HEK293 (cell line): ENCODE measurements around the gene SRGN.

Experiments
- CTCF ChIA-PET: fragments of 350-600 bp; formaldehyde crosslinking; extraction: SDS; loops from one replicate; lab custom pipeline; 2021; ENCODE audit warnings: antibody characterized with exemption; lab: Yijun Ruan, JAX
- POLR2A ChIA-PET: fragments of 300-600 bp; formaldehyde crosslinking; extraction: SDS; loops from one replicate; lab custom pipeline; 2020; ENCODE audit warnings: antibody characterized with exemption, inconsistent platforms; lab: Yijun Ruan, JAX
- H3K27ac ChIP-seq: fragments of 200-500 bp; sonication (Bioruptor generic); 2 replicates; pipeline ENCODE4 v1.5.1; 2014; ENCODE audit warnings: low read depth, low read length, control low read depth, inconsistent platforms; ENCODE audit errors: extremely low read depth
- H3K36me3 ChIP-seq, 2 experiments: fragments of 200-500 bp in 1 of 2; sonication (Bioruptor generic) in 1 of 2; 1 replicate in 1 of 2; 2 replicates in 1 of 2; pipeline ENCODE4 v1.5.1; 2014 to 2017; ENCODE audit warnings: inconsistent platforms in 2 of 2, low read length in 2 of 2; ENCODE audit not compliant: control insufficient read depth in 2 of 2, insufficient read depth in 1 of 2
- H3K4me1 ChIP-seq: fragments of 200-500 bp; sonication (Bioruptor generic); 2 replicates; pipeline ENCODE4 v1.5.1; 2014; ENCODE audit warnings: mild to moderate bottlenecking, low read length, inconsistent platforms; ENCODE audit not compliant: control insufficient read depth, insufficient read depth
- H3K4me3 ChIP-seq: 2 replicates; pipeline ENCODE4 v1.5.1; 2011; ENCODE audit warnings: low read depth, mild to moderate bottlenecking, control low read depth, low read length, moderate library complexity
- H3K9me3 ChIP-seq: fragments of 200-500 bp; sonication (Bioruptor generic); 2 replicates; pipeline ENCODE4 v1.5.1; 2014; ENCODE audit warnings: low read depth, low read length, inconsistent platforms; ENCODE audit not compliant: control insufficient read depth, insufficient read depth
- HOXD13 ChIP-seq: sonication (generic); formaldehyde crosslinking; IDR thresholded peaks from 2 replicates; pipeline ENCODE4 v1.8.0; 2022; ENCODE audit warnings: missing genetic modification reagents, borderline replicate concordance
- KLF16 ChIP-seq: fragments of 450-650 bp; formaldehyde crosslinking; IDR thresholded peaks from 2 replicates; pipeline ENCODE4 v1.5.1; 2017; ENCODE audit warnings: missing biosample characterization, missing genetic modification characterization
- PRDM2 ChIP-seq: fragments of 450-650 bp; formaldehyde crosslinking; IDR thresholded peaks from 2 replicates; pipeline ENCODE4 v1.5.1; 2016; ENCODE audit warnings: missing biosample characterization, missing genetic modification characterization, borderline replicate concordance
- TRIM28 ChIP-seq: IDR thresholded peaks from 2 replicates; pipeline ENCODE4 v1.6.1; 2011; ENCODE audit warnings: low read length, control low read depth, borderline replicate concordance
- ZBTB21 ChIP-seq: fragments of 450-650 bp; formaldehyde crosslinking; IDR thresholded peaks from 2 replicates; pipeline ENCODE4 v1.5.1; 2017; ENCODE audit warnings: missing biosample characterization, missing genetic modification characterization
- ZBTB6 ChIP-seq: fragments of 450-650 bp; formaldehyde crosslinking; IDR thresholded peaks from 2 replicates; pipeline ENCODE4 v1.5.1; 2017; ENCODE audit warnings: missing biosample characterization, missing genetic modification characterization
- ZBTB8A ChIP-seq: fragments of 450-650 bp; formaldehyde crosslinking; IDR thresholded peaks from 2 replicates; pipeline ENCODE4 v1.5.1; 2016; ENCODE audit warnings: missing biosample characterization, missing genetic modification characterization
- ZNF132 ChIP-seq: fragments of 450-650 bp; formaldehyde crosslinking; IDR thresholded peaks from 2 replicates; pipeline ENCODE4 v1.5.1; 2017; ENCODE audit warnings: missing biosample characterization, missing genetic modification characterization, borderline replicate concordance
- ZNF184 ChIP-seq: fragments of 450-650 bp; IDR thresholded peaks from 2 replicates; pipeline ENCODE4 v1.5.1; 2018; ENCODE audit warnings: missing biosample characterization, mild to moderate bottlenecking, missing genetic modification characterization
- ZNF23 ChIP-seq: fragments of 450-650 bp; formaldehyde crosslinking; IDR thresholded peaks from 2 replicates; pipeline ENCODE4 v1.5.1; 2016; ENCODE audit warnings: missing biosample characterization, missing genetic modification characterization, borderline replicate concordance
- ZNF350 ChIP-seq: fragments of 450-650 bp; formaldehyde crosslinking; IDR thresholded peaks from 2 replicates; pipeline ENCODE4 v1.5.0; 2017; ENCODE audit warnings: missing biosample characterization, mild to moderate bottlenecking, missing genetic modification characterization
- ZNF510 ChIP-seq: fragments of 450-650 bp; formaldehyde crosslinking; IDR thresholded peaks from 2 replicates; pipeline ENCODE4 v1.5.1; 2018; ENCODE audit warnings: mild to moderate bottlenecking, missing genetic modification characterization, missing biosample characterization; ENCODE audit not compliant: insufficient replicate concordance
- ZNF514 ChIP-seq: fragments of 450-650 bp; formaldehyde crosslinking; IDR thresholded peaks from 2 replicates; pipeline ENCODE4 v1.5.1; 2016; ENCODE audit warnings: missing biosample characterization, missing genetic modification characterization
- ZNF530 ChIP-seq: fragments of 450-650 bp; formaldehyde crosslinking; IDR thresholded peaks from 2 replicates; pipeline ENCODE4 v1.5.1; 2016; ENCODE audit warnings: low read depth, missing biosample characterization, missing genetic modification characterization
- ZNF549 ChIP-seq: fragments of 450-650 bp; IDR thresholded peaks from 2 replicates; pipeline ENCODE4 v1.5.1; 2018; ENCODE audit warnings: missing biosample characterization, missing genetic modification characterization, mild to moderate bottlenecking, inconsistent platforms, moderate library complexity
- ZNF596 ChIP-seq: fragments of 450-650 bp; IDR thresholded peaks from 2 replicates; pipeline ENCODE4 v1.5.0; 2018; ENCODE audit warnings: missing biosample characterization, mild to moderate bottlenecking, missing genetic modification characterization, moderate library complexity
- ZNF654 ChIP-seq: fragments of 450-650 bp; formaldehyde crosslinking; IDR thresholded peaks from 2 replicates; pipeline ENCODE4 v1.5.1; 2016; ENCODE audit warnings: low read depth, missing biosample characterization, missing genetic modification characterization
- ZNF747 ChIP-seq: fragments of 450-650 bp; formaldehyde crosslinking; IDR thresholded peaks from 2 replicates; pipeline ENCODE4 v1.5.1; 2016; ENCODE audit warnings: missing biosample characterization, missing genetic modification characterization
- ZNF776 ChIP-seq: fragments of 450-650 bp; formaldehyde crosslinking; IDR thresholded peaks from 2 replicates; pipeline ENCODE4 v1.5.0; 2017; ENCODE audit warnings: missing biosample characterization, missing genetic modification characterization, borderline replicate concordance
- ZSCAN16 ChIP-seq: fragments of 450-650 bp; formaldehyde crosslinking; IDR thresholded peaks from 2 replicates; pipeline ENCODE4 v1.5.1; 2016; ENCODE audit warnings: missing biosample characterization, missing genetic modification characterization
- ZSCAN18 ChIP-seq: fragments of 450-650 bp; formaldehyde crosslinking; IDR thresholded peaks from 2 replicates; pipeline ENCODE4 v1.5.1; 2016; ENCODE audit warnings: missing biosample characterization, missing genetic modification characterization
- TF ChIP-seq, protein P1 (sequence below): fragments of 450-650 bp; formaldehyde crosslinking; IDR thresholded peaks from 2 replicates; pipeline ENCODE4 v1.5.1; 2016; ENCODE audit warnings: missing biosample characterization, missing genetic modification characterization
- TF ChIP-seq, protein P2 (sequence below): fragments of 450-650 bp; formaldehyde crosslinking; IDR thresholded peaks from 2 replicates; pipeline ENCODE4 v1.5.1; 2016; ENCODE audit warnings: missing biosample characterization, missing genetic modification characterization, borderline replicate concordance
- TF ChIP-seq, protein P3 (sequence below): fragments of 450-650 bp; formaldehyde crosslinking; IDR thresholded peaks from 2 replicates; pipeline ENCODE4 v1.5.1; 2016; ENCODE audit warnings: missing biosample characterization, missing genetic modification characterization

SRGN gene

DNA sequence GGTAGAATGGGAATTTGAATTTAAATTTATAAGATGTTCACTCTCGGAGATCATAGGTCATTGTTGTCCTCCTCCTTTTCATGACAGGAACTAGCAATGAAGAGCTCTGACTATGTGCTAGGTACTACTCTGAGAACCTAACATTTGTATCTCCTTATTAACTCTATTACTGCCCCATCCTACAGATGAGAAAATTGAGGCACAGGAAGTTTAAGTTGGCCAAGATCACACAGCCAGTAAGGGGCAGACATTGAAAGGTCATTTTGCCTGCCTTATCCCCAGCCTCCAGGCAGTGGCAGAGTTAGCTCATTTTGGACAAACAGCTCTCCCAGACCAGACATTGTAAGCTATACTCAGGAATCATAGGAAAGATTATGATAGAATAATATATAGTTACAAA, 6.0 kb downstream of the SRGN start:
- ChIA-PET CTCF (interaction anchor here (0.5 to 1.8 kb wide), 14 partner anchors 8 to 445 kb away, joined by 3 to 12 read pairs (median 3); partner anchors contain the start of gene DDX21), POLR2A (no interaction called here)
- H3K36me3 ChIP-seq: no peaks in the 10 kb centered on the region
- TF ChIP-seq, protein P1, sequence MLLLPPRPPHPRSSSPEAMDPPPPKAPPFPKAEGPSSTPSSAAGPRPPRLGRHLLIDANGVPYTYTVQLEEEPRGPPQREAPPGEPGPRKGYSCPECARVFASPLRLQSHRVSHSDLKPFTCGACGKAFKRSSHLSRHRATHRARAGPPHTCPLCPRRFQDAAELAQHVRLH (tag by site-specific recombination): no peak
- TF ChIP-seq ZNF549 (tag by site-specific recombination) (no peak), ZNF132 (tag by site-specific recombination) (no peak), ZSCAN18 (tag by site-specific recombination) (no peak), ZNF530 (tag by site-specific recombination) (no peak), ZBTB21 (tag by site-specific recombination) (no peak), ZNF654 (peak; percentile 15; the same call in 1 of the 2 replicates), ZSCAN16 (tag by site-specific recombination) (no peak), ZNF596 (tag by site-specific recombination) (no peak), KLF16 (tag by site-specific recombination) (no peak)
- TF ChIP-seq, protein P2, sequence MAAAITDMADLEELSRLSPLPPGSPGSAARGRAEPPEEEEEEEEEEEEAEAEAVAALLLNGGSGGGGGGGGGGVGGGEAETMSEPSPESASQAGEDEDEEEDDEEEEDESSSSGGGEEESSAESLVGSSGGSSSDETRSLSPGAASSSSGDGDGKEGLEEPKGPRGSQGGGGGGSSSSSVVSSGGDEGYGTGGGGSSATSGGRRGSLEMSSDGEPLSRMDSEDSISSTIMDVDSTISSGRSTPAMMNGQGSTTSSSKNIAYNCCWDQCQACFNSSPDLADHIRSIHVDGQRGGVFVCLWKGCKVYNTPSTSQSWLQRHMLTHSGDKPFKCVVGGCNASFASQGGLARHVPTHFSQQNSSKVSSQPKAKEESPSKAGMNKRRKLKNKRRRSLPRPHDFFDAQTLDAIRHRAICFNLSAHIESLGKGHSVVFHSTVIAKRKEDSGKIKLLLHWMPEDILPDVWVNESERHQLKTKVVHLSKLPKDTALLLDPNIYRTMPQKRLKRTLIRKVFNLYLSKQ (tag by site-specific recombination): no peak
- TF ChIP-seq, protein P3, sequence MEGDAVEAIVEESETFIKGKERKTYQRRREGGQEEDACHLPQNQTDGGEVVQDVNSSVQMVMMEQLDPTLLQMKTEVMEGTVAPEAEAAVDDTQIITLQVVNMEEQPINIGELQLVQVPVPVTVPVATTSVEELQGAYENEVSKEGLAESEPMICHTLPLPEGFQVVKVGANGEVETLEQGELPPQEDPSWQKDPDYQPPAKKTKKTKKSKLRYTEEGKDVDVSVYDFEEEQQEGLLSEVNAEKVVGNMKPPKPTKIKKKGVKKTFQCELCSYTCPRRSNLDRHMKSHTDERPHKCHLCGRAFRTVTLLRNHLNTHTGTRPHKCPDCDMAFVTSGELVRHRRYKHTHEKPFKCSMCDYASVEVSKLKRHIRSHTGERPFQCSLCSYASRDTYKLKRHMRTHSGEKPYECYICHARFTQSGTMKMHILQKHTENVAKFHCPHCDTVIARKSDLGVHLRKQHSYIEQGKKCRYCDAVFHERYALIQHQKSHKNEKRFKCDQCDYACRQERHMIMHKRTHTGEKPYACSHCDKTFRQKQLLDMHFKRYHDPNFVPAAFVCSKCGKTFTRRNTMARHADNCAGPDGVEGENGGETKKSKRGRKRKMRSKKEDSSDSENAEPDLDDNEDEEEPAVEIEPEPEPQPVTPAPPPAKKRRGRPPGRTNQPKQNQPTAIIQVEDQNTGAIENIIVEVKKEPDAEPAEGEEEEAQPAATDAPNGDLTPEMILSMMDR (tag by site-specific recombination): peak; percentile 47; the same call in 1 of the 2 replicates
- H3K9me3 ChIP-seq: no peaks in the 10 kb centered on the region
- H3K4me3 ChIP-seq: no peak overlapping the region
- H3K4me1 ChIP-seq: no peaks in the 10 kb centered on the region
- no peak overlapping the region for H3K27ac ChIP-seq

DNA sequence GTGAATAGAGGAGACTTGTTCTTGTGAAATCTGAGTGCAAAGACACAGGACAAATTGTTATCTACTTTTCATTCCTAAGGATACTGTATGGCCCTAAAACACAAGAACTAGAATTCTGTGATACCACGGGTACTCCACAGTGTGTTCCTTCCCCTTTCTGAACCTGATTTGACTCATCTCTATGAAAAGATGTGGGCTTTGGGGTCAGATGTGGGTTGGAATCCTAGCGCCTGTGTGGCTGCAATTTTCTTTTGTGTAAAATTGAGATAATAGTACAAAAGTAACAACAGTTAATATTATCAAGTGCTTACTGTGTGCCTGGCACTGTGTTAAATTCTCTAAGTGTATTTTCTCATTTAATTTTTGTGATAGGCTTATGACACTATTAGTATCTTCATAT, 8.1 kb downstream of the SRGN start:
- ChIA-PET CTCF (no interaction called here), POLR2A (no interaction called here)
- Histone ChIP-seq H3K27ac (no peak overlapping the region), H3K4me3 (no peak overlapping the region), H3K4me1 (no peaks in the 10 kb centered on the region), H3K36me3 (no peaks in the 10 kb centered on the region), H3K9me3 (no peaks in the 10 kb centered on the region)
- TF ChIP-seq ZNF514 (no peak), ZNF350 (tag by site-specific recombination) (no peak), HOXD13 (CRISPR knock-in tag) (no peak), ZNF776 (tag by site-specific recombination) (no peak), ZBTB6 (tag by site-specific recombination) (no peak), ZBTB8A (tag by site-specific recombination) (no peak), ZNF510 (tag by site-specific recombination) (no peak), TRIM28 (no peak), ZNF747 (tag by site-specific recombination) (no peak), ZNF23 (tag by site-specific recombination) (no peak), PRDM2 (tag by site-specific recombination) (no peak), ZNF184 (tag by site-specific recombination) (no peak)
